Cardiac muscle cell (in vitro differentiated cells and primary cell): ENCODE data around the gene KLF3. TPM values are rescaled to one million over a fixed set of nuclear protein-coding genes. Genes with fewer than 3 reads are reported as not detected.
A peak's percentile ranks its signal among the peaks of the same experiment; 100 is the strongest.

Source experiments
- DNase-seq, 2 donors: peaks; one replicate each; pipeline versions ENCODE4 v3.0.0 to v3.0.0-alpha.2; 2010 to 2017; ENCODE audit warnings: low read depth in 1 of 2, low spot score in 1 of 2
- H3K27ac ChIP-seq: fragments of 200-600 bp; sonication (generic); 2 replicates; pipeline ENCODE4 v1.5.1; 2016
- H3K27me3 ChIP-seq: fragments of 200-600 bp; sonication (generic); 2 replicates; pipeline ENCODE4 v1.6.0; 2016; ENCODE audit warnings: control low read depth
- H3K36me3 ChIP-seq: fragments of 200-600 bp; sonication (generic); 2 replicates; pipeline ENCODE4 v1.5.1; 2016; ENCODE audit warnings: control low read depth
- H3K4me1 ChIP-seq: fragments of 200-600 bp; sonication (generic); 2 replicates; pipeline ENCODE4 v1.8.1; 2017; ENCODE audit warnings: low read depth, mild to moderate bottlenecking, mixed run types
- H3K4me3 ChIP-seq: fragments of 200-600 bp; sonication (generic); 2 replicates; pipeline ENCODE4 v1.5.1; 2016; ENCODE audit warnings: mild to moderate bottlenecking
- H3K9me3 ChIP-seq: fragments of 200-600 bp; sonication (generic); 2 replicates; pipeline ENCODE4 v1.5.1; 2017; ENCODE audit warnings: low read depth, mild to moderate bottlenecking, control low read depth
- polyA plus RNA-seq: library from polyadenylated mRNA; unstranded; fragments of >200 nt; fragmentation: Nextera tagmentation; extraction: Ambion mirVana; gene quantifications from 2 replicates; pipeline ENCODE4 v1.2.1, GENCODE V29; 2016
- total RNA-seq: library from RNA; depleted of rRNA; stranded (reverse); fragments of >200 nt; gene quantifications from 2 replicates; pipeline ENCODE4 v1.2.3, GENCODE V29; 2016
- TF ChIP-seq, protein P1 (sequence below): IDR thresholded peaks from 2 replicates; pipeline ENCODE4 v1.5.1; 2012; ENCODE audit warnings: low read depth, mild to moderate bottlenecking, low read length

The KLF3 gene
- total and polyA plus RNA-seq, 2 experiments from 2014 or later, result 11.5 to 14.9 TPM

DNA sequence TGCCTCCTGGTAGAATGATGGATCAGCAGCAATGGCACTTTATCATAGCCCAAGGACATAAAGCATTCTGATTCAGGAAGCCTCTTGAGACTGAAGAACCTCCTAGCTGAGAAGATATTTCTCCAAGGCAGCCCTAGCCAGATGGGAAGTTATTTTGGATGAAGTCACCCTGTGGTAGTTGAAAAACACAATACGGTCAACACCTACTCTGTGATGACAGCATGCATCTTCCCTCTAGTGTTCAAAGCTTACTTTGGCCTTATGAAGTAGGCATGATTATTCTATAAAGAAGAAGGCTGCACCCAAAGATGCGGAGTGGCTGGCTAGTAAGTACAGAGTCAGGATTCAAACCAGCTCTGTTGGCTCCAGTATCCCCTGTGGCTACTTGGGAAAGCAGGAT is 70.9 kb downstream of the KLF3 start:
- Histone ChIP-seq H3K4me3 (no peak overlapping the region), H3K4me1 (no peaks in the 10 kb centered on the region), H3K36me3 (no peaks in the 10 kb centered on the region), H3K9me3 (no peaks in the 10 kb centered on the region), H3K27ac (no peak overlapping the region), H3K27me3 (no peaks in the 10 kb centered on the region)
- TF ChIP-seq, protein P1, sequence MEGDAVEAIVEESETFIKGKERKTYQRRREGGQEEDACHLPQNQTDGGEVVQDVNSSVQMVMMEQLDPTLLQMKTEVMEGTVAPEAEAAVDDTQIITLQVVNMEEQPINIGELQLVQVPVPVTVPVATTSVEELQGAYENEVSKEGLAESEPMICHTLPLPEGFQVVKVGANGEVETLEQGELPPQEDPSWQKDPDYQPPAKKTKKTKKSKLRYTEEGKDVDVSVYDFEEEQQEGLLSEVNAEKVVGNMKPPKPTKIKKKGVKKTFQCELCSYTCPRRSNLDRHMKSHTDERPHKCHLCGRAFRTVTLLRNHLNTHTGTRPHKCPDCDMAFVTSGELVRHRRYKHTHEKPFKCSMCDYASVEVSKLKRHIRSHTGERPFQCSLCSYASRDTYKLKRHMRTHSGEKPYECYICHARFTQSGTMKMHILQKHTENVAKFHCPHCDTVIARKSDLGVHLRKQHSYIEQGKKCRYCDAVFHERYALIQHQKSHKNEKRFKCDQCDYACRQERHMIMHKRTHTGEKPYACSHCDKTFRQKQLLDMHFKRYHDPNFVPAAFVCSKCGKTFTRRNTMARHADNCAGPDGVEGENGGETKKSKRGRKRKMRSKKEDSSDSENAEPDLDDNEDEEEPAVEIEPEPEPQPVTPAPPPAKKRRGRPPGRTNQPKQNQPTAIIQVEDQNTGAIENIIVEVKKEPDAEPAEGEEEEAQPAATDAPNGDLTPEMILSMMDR, result no peak
- DNase-seq, result no peak

DNA sequence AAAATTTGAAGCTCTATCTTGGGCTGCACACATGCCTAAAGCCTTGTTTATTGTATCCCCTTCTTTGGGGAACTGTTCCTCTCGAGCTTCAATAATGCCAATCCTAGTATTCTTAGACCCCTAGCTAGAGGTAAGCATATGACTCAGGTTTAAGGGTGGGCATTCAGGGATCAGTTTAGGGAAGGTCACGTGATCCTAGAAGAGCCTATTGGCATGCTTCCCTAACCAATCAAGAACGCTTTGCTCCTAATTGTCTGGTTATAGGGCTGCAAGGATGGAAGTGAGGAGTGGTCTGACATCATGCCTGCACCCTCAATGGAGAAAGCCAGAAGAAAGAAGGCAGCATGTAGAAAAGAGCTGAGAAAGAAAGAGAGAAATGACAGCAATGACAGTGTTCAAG is 71.9 kb downstream of the KLF3 start:
- Histone ChIP-seq H3K4me3 (no peak overlapping the region), H3K36me3 (no peaks in the 10 kb centered on the region), H3K27ac (no peak overlapping the region), H3K4me1 (no peaks in the 10 kb centered on the region), H3K27me3 (no peaks in the 10 kb centered on the region), H3K9me3 (no peaks in the 10 kb centered on the region)
- TF ChIP-seq, protein P1, result no peak
- no peak for DNase-seq

DNA sequence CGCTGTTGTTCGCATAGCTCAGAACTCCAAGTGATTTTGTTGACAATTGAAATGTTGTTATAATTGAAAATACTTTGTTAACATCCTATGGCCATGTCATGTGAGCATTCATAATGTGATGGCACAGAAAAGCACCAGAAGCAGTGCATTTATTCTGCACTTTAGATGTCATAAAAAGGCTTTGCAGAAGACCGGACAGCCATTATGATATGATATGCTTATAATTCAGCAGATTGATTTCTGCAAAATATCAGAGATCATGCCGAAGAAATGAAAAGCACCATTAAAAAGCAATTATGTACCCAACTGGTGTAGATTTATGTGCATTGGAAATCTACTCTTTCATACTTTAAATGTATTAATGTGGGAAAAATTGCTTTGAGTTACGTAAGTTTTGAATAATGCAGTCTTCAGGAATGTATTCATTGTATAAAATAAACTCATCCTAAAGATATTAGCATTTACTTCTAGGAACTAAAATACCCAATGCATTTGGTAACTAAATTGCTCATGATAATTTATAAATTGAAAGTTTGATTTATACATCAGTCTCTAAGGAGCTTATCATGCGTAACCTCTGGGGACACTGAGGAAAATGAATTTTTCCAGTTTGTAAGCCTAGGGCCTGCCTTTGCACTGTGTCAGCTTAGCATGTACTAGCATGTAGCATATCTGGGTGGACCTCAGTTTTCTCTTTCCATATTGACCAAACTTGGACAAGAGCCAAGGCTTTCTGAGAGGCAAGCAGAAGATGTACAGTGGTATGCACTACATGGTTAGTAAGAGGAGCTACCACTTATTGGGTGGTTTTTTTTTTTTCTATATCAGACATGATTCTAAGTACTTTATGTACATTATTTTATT is 75.2 kb downstream of the KLF3 start:
- DNase-seq, result no peak
- no peaks in the 10 kb centered on the region for H3K4me1 ChIP-seq
- TF ChIP-seq, protein P1, result no peak
- no peak overlapping the region for H3K4me3 ChIP-seq
- no peaks in the 10 kb centered on the region for H3K36me3 ChIP-seq
- no peaks in the 10 kb centered on the region for H3K9me3 ChIP-seq
- H3K27ac ChIP-seq, result no peak overlapping the region
- H3K27me3 ChIP-seq, result no peaks in the 10 kb centered on the region

DNA sequence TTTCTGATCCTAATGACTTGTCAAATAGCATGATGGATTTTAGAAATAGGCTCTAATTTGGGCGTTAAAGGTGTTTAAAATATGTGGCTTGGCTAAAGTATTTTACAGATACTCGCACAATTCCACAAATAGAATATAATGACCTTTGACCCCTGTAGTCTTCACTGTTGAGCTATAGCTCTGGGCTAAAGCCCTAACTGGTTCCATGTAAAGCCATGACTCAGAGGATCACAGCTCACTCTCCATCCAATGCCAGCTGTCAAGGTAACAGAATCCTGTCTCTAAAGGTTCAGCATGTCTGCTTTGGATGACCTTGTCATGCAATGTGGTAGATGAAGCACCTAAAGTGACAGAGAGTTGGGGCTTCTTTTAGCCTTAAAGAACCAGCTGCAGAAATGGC is 76.3 kb downstream of the KLF3 start:
- Histone ChIP-seq H3K27ac (no peak overlapping the region), H3K36me3 (no peaks in the 10 kb centered on the region), H3K27me3 (no peaks in the 10 kb centered on the region), H3K4me1 (no peaks in the 10 kb centered on the region), H3K9me3 (no peaks in the 10 kb centered on the region), H3K4me3 (no peak overlapping the region)
- TF ChIP-seq, protein P1, result no peak
- no peak for DNase-seq

DNA sequence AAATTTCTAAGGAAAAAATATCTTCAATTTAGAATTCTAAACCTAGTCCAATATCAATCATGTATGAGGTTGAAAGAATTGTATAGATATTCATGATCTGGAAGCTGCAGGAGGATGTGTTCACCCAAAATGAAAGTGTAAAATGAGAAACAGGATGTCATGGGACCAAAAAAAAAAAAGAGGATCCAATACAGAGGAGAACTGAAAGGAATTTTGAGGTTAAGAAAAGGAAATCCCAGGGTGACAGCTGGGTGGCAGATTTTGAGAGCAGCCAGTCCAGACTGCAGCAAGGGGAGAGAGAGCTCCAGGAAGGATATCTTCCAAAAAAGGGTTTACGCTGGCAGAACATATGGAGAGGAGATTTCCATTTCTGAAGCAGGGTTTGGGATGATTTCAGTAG is 79.9 kb downstream of the KLF3 start:
- H3K36me3 ChIP-seq, result no peaks in the 10 kb centered on the region
- DNase-seq, result peak in 1 of 2 donors; percentile 29
- H3K4me3 ChIP-seq, result no peak overlapping the region
- H3K4me1 ChIP-seq, result no peaks in the 10 kb centered on the region
- no peaks in the 10 kb centered on the region for H3K27me3 ChIP-seq
- no peaks in the 10 kb centered on the region for H3K9me3 ChIP-seq
- no peak overlapping the region for H3K27ac ChIP-seq
- TF ChIP-seq, protein P1, result no peak
